HG02763 (cell line): Measurements from ENCODE around the gene TMEM178B.
"Not testable (repeated sequence)": the region's sequence is repeated elsewhere in the genome, so short reads cannot be mapped to it uniquely, and the experiment has no call there.

Experiments
- ATAC-seq: cut with Tn5 transposase; IDR thresholded peaks from one replicate; pipeline ENCODE4 v1.9.1; 2021; ENCODE audit warnings: mild to moderate bottlenecking, moderate library complexity; ENCODE audit not compliant: unreplicated experiment

Gene TMEM178B

GRCh38 chr7:141300816-141301215 is 227.0 kb downstream of the TMEM178B start:
- no peak for ATAC-seq

GRCh38 chr7:141301544-141301943 is 227.7 kb downstream of the TMEM178B start:
- no peak for ATAC-seq

GRCh38 chr7:141302617-141303016 is 228.8 kb downstream of the TMEM178B start:
- no peak for ATAC-seq

GRCh38 chr7:141304291-141304690 is 230.4 kb downstream of the TMEM178B start:
- ATAC-seq: no peak

- no peak for ATAC-seq
Observed at GRCh38 chr7:141306081-141306480, 232.2 kb downstream of the TMEM178B start.

GRCh38 chr7:141312395-141312794 is 238.5 kb downstream of the TMEM178B start:
- no peak for ATAC-seq

GRCh38 chr7:141312828-141313521 is 239.1 kb downstream of the TMEM178B start:
- no peak for ATAC-seq

- no peak for ATAC-seq
Observed at GRCh38 chr7:141313896-141314295, 240.0 kb downstream of the TMEM178B start.

GRCh38 chr7:141317033-141317585 is 243.2 kb downstream of the TMEM178B start:
- ATAC-seq: no peak

- no peak for ATAC-seq
Observed at GRCh38 chr7:141320287-141320686, 246.4 kb downstream of the TMEM178B start.

- ATAC-seq: no peak
Observed at GRCh38 chr7:141322383-141322782, 248.5 kb downstream of the TMEM178B start.

- ATAC-seq: no peak
Observed at GRCh38 chr7:141323826-141324225, 250.0 kb downstream of the TMEM178B start.

GRCh38 chr7:141324870-141325269 is 251.0 kb downstream of the TMEM178B start:
- ATAC-seq: no peak

- no peak for ATAC-seq
Observed at GRCh38 chr7:141325275-141325674, 251.4 kb downstream of the TMEM178B start.

GRCh38 chr7:141328290-141328689 is 254.4 kb downstream of the TMEM178B start:
- ATAC-seq: no peak

GRCh38 chr7:141330285-141330684 is 256.4 kb downstream of the TMEM178B start:
- not testable (repeated sequence) for ATAC-seq

- no peak for ATAC-seq
Observed at GRCh38 chr7:141333459-141333858, 259.6 kb downstream of the TMEM178B start.

- no peak for ATAC-seq
Observed at GRCh38 chr7:141335164-141335563, 261.3 kb downstream of the TMEM178B start.

GRCh38 chr7:141339603-141340002 is 265.7 kb downstream of the TMEM178B start:
- no peak for ATAC-seq

- no peak for ATAC-seq
Observed at GRCh38 chr7:141340991-141341390, 267.1 kb downstream of the TMEM178B start.

- no peak for ATAC-seq
Observed at GRCh38 chr7:141342621-141343408, 269.0 kb downstream of the TMEM178B start.
